ENCODE data around the gene DHRS12. TPM values are rescaled to one million over a fixed set of nuclear protein-coding genes. Genes with fewer than 3 reads are reported as not detected.

The DHRS12 gene
- polyA plus RNA-seq, 1 experiment, result 5.6 TPM

DNA sequence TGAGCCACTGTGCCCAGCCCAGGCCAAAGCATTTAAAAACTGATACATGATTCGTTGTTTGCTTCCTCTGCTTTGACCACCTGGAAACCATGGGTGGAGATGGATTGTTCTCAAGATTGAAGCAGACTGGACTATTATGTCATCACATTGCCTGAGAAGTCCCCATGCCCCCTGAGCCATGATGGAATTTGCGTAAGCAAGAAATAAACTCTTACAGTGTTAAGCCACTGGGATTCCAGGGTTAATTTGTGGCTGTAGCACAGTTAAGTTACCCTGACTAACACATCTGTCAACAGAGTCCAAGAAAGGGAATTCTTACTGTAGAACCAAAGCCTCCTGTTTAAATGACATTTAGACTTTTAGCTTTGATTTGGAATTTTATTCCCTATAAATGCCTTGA lies 19.4 kb upstream of the DHRS12 start:
- ChIA-PET CTCF (interaction anchor here (7.6 kb wide), 1 partner anchor 8 kb away, joined by 40 read pairs; no protein-coding TSS in a partner anchor), POLR2A (no interaction called here)
- no peak for DNase-seq (ENCODE audit: low read depth)
- TF ChIP-seq, protein P1, sequence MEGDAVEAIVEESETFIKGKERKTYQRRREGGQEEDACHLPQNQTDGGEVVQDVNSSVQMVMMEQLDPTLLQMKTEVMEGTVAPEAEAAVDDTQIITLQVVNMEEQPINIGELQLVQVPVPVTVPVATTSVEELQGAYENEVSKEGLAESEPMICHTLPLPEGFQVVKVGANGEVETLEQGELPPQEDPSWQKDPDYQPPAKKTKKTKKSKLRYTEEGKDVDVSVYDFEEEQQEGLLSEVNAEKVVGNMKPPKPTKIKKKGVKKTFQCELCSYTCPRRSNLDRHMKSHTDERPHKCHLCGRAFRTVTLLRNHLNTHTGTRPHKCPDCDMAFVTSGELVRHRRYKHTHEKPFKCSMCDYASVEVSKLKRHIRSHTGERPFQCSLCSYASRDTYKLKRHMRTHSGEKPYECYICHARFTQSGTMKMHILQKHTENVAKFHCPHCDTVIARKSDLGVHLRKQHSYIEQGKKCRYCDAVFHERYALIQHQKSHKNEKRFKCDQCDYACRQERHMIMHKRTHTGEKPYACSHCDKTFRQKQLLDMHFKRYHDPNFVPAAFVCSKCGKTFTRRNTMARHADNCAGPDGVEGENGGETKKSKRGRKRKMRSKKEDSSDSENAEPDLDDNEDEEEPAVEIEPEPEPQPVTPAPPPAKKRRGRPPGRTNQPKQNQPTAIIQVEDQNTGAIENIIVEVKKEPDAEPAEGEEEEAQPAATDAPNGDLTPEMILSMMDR (IDR thresholded peaks at IDR 0.05; ENCODE audit: insufficient read depth, low read depth, low read length), result no peak
- H3K27me3 ChIP-seq (ENCODE audit: control insufficient read depth, insufficient read depth, low read length), result peaks cover 18% of the 10 kb centered on the region
- H3K4me3 ChIP-seq (ENCODE audit: low read depth, low read length), result no peak overlapping the region
- no peaks in the 10 kb centered on the region for H3K36me3 ChIP-seq (ENCODE audit: control insufficient read depth, insufficient read depth, low read length)

DNA sequence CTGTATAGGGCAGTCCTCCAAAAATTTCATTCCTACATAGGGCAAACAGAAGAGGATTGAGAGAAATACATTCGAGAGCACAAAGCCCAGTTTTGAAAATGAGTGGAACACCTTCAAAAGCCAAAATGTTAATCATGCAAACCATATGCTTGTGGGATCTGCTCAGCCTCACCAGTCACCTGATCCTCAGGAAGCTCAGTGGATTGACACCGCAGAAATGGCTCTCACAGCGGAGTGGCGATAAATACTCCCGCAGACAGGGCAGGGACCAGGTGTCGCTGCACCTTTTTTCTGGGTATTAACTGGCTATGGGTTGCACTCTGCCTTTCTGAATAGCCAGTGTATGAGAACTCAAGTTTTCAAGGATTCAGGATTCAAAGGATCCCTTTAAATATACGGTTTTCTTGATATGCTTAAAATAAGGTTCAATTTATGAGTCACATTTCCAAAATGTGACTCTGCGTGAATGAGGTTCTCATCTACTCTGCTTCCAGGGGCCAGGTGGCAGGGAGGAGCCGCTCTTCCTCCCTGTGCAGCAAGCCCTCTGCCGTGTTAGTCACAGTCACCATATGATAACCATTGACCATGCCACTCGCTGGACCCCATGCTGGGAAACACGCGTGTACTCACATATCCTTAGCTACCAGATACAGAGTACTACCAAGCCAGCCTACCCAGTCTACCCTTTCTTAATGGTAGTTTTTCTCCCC lies 18.3 kb upstream of the DHRS12 start:
- Histone ChIP-seq H3K4me3 (ENCODE audit: low read depth, low read length) (no peak overlapping the region), H3K36me3 (ENCODE audit: control insufficient read depth, insufficient read depth, low read length) (no peaks in the 10 kb centered on the region), H3K27me3 (ENCODE audit: control insufficient read depth, insufficient read depth, low read length) (peaks cover 19% of the 10 kb centered on the region)
- ChIA-PET POLR2A (no interaction called here), CTCF (interaction anchor here (7.6 kb wide), 1 partner anchor 7 kb away, joined by 40 read pairs; no protein-coding TSS in a partner anchor)
- TF ChIP-seq, protein P1 (IDR thresholded peaks at IDR 0.05; ENCODE audit: insufficient read depth, low read depth, low read length), result no peak
- no peak for DNase-seq (ENCODE audit: low read depth)

DNA sequence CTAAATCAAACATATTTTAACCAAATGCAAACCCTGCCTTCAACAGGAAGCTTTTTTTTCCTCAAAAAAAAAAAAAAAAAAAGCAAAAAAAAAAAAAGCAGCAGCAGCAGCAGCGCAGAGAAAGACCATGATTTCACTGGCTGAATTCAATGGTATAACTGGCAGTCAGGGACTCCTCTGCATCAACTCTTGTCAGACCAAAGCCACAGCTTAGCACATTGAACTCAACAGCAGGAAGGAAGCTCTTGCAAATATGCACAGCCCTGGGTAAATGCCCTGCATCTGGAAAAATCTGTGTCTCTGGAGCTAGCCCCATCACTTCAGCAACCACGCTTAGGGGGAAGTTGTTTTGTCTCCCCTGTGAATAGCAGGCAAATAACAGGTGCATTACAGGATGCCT lies 17.6 kb upstream of the DHRS12 start:
- TF ChIP-seq, protein P1 (IDR thresholded peaks at IDR 0.05; ENCODE audit: insufficient read depth, low read depth, low read length), result no peak
- Histone ChIP-seq H3K27me3 (ENCODE audit: control insufficient read depth, insufficient read depth, low read length) (peaks cover 20% of the 10 kb centered on the region), H3K4me3 (ENCODE audit: low read depth, low read length) (no peak overlapping the region), H3K36me3 (ENCODE audit: control insufficient read depth, insufficient read depth, low read length) (no peaks in the 10 kb centered on the region)
- ChIA-PET POLR2A (no interaction called here), CTCF (interaction anchor here (1.0 kb wide), 1 partner anchor 12 kb away, joined by 5 read pairs; no protein-coding TSS in a partner anchor)
- DNase-seq (ENCODE audit: low read depth), result no peak

DNA sequence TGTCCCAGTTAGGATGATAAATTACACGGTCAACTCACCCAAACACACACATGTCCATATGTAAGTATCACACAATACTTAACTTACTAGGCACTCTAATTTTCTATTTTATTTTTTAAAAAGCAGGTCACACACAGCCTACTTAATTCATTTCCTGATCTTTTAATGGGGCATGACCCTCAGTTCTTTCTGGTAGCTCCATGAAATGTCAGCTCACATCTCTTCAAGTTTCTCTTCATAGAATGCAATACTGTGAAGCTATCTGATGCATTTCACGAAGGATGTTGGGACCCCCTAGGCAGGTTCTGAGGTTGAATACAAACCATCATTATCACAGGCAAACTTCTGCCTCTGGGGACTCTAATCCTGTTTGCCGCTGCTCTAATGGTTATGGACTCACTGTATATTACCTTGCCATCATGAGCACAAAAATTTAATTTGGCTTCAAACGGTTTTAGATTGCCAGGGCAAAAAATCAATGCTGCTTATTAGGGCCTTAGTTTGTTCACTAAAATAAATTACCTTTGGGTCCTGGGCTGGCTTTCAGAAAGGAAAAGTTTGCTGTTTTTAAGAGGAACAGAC lies 16.1 kb upstream of the DHRS12 start:
- CTCF ChIA-PET, result interaction anchor here (0.9 kb wide), 1 partner anchor 450 kb away, joined by 3 read pairs; no protein-coding TSS in a partner anchor
- H3K4me3 ChIP-seq (ENCODE audit: low read depth, low read length), result no peak overlapping the region
- TF ChIP-seq, protein P1 (IDR thresholded peaks at IDR 0.05; ENCODE audit: insufficient read depth, low read depth, low read length), result no peak
- POLR2A ChIA-PET, result no interaction called here
- DNase-seq (ENCODE audit: low read depth), result no peak
- no peaks in the 10 kb centered on the region for H3K36me3 ChIP-seq (ENCODE audit: control insufficient read depth, insufficient read depth, low read length)
- H3K27me3 ChIP-seq (ENCODE audit: control insufficient read depth, insufficient read depth, low read length), result peaks cover 21% of the 10 kb centered on the region

DNA sequence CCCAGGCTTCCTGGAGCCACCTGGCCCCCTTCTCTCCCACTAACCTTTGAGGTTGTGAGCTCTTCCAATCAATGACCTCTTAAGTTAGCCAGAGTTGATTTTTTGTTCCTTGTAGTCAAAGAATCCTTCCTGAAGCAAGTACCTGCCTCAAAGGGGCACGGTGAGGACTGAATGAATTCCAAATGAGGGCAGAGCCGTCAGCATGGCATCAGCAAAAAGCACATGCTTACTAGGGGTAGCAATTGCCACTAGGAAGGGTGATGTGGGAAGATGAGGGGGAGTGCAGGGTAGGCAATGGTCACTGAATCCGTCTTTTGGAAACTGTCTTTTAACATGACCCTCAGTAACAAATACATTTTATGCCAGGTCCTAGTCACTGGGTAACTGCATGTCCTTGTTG lies 15.6 kb upstream of the DHRS12 start:
- CTCF ChIA-PET, result interaction anchor here (0.9 kb wide), 1 partner anchor 449 kb away, joined by 3 read pairs; no protein-coding TSS in a partner anchor

More for the DNA sequence above, 15.6 kb upstream of the DHRS12 start:
- Histone ChIP-seq H3K27me3 (ENCODE audit: control insufficient read depth, insufficient read depth, low read length) (peaks cover 21% of the 10 kb centered on the region), H3K4me3 (ENCODE audit: low read depth, low read length) (no peak overlapping the region), H3K36me3 (ENCODE audit: control insufficient read depth, insufficient read depth, low read length) (no peaks in the 10 kb centered on the region)
- DNase-seq (ENCODE audit: low read depth), result no peak
- TF ChIP-seq, protein P1 (IDR thresholded peaks at IDR 0.05; ENCODE audit: insufficient read depth, low read depth, low read length), result no peak
- POLR2A ChIA-PET, result no interaction called here

Measured in BJ (cell line).